ENCODE measurements around the gene MAP7. TPM values are rescaled to one million over a fixed set of nuclear protein-coding genes. Genes with fewer than 3 reads are reported as not detected.

MAP7 gene
- total and polyA plus RNA-seq, 2 donors (not counting 3 experiments of a cell fraction or from before 2014, with no cell fraction given) = 0.07 to 0.42 TPM

DNA sequence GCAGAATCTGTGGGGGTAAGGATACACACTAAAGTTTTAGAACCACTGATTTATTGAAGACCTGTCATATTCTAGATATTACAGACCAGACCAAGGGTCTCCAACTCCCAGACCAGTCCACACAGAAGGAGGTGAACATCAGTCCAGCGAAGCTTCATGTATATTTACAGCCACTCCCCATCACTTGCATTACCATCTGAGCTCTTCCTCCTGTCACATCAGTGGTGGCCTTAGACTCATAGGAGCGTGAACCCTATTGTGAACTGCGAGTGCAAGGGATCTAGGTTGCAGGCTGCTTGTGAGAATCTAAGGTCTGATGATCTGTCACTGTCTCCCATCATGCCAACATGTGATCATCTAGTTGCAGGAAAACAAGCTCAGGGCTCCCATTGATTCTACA lies 255.6 kb downstream of the MAP7 start:
- no peak for TF ChIP-seq JUN (IDR thresholded peaks at IDR 0.05; ENCODE audit: borderline replicate concordance, insufficient read depth, insufficient read length, low read depth)
- no peak for TF ChIP-seq POLR2AphosphoS5 (IDR thresholded peaks at IDR 0.05; ENCODE audit: insufficient read depth, low read depth, low read length)
- TF ChIP-seq, protein P1, sequence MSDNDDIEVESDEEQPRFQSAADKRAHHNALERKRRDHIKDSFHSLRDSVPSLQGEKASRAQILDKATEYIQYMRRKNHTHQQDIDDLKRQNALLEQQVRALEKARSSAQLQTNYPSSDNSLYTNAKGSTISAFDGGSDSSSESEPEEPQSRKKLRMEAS (IDR thresholded peaks at IDR 0.05; ENCODE audit: insufficient read depth, insufficient read length) = no peak
- TF ChIP-seq, protein P2, sequence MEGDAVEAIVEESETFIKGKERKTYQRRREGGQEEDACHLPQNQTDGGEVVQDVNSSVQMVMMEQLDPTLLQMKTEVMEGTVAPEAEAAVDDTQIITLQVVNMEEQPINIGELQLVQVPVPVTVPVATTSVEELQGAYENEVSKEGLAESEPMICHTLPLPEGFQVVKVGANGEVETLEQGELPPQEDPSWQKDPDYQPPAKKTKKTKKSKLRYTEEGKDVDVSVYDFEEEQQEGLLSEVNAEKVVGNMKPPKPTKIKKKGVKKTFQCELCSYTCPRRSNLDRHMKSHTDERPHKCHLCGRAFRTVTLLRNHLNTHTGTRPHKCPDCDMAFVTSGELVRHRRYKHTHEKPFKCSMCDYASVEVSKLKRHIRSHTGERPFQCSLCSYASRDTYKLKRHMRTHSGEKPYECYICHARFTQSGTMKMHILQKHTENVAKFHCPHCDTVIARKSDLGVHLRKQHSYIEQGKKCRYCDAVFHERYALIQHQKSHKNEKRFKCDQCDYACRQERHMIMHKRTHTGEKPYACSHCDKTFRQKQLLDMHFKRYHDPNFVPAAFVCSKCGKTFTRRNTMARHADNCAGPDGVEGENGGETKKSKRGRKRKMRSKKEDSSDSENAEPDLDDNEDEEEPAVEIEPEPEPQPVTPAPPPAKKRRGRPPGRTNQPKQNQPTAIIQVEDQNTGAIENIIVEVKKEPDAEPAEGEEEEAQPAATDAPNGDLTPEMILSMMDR (IDR thresholded peaks at IDR 0.05; ENCODE audit: extremely low read depth in 1 of 2, insufficient read depth in 1 of 2, low read depth in 1 of 2, low read length in 2 of 2) = no peak
- TF ChIP-seq EZH2 (IDR thresholded peaks at IDR 0.05; ENCODE audit: borderline replicate concordance, low read depth, low read length, severe bottlenecking) = no peak
- no peak for TF ChIP-seq POLR2A (IDR thresholded peaks at IDR 0.05; ENCODE audit: low read depth, low read length)
- TF ChIP-seq MYC (IDR thresholded peaks at IDR 0.05; ENCODE audit: low read depth, low read length) = no peak
- TF ChIP-seq GATA2 (IDR thresholded peaks at IDR 0.05; ENCODE audit: insufficient read depth, insufficient read length, low read depth, low read length) = no peak
- no peak for TF ChIP-seq FOS (IDR thresholded peaks at IDR 0.05; ENCODE audit: borderline replicate concordance, insufficient read depth, low read length)
- POLR2A ChIA-PET = no interaction called here
- Histone ChIP-seq H3K79me2 (ENCODE audit: control insufficient read depth, insufficient read depth, low read length) (no peaks in the 10 kb centered on the region), H3K9me3 (replicated peaks; ENCODE audit: control insufficient read depth, insufficient read depth, low read length) (no peaks in the 10 kb centered on the region), H3K4me3 (replicated peaks in 1 of 3; ENCODE audit: insufficient read depth in 1 of 3, low read depth in 1 of 3, low read length in 3 of 3) (no peak overlapping the region), H4K20me1 (replicated peaks; ENCODE audit: control insufficient read depth, extremely low read depth, insufficient read depth, low read length) (no peaks in the 10 kb centered on the region), H3K27me3 (ENCODE audit: control insufficient read depth in 2 of 2, insufficient read depth in 2 of 2, low read length in 2 of 2) (peaks cover 0 to 3% of the 10 kb centered on the region in 2 experiments), H3K9ac (replicated peaks; ENCODE audit: extremely low read depth, insufficient read depth, low read length) (no peak overlapping the region), H3K27ac (ENCODE audit: insufficient read depth, low read depth, low read length) (no peak overlapping the region), H3K36me3 (ENCODE audit: control insufficient read depth in 2 of 2, extremely low read depth in 1 of 2, insufficient read depth in 2 of 2, low read length in 2 of 2) (no peaks in the 10 kb centered on the region), H3K4me2 (ENCODE audit: insufficient read depth, low read length) (no peak overlapping the region), H3K9me1 (replicated peaks; ENCODE audit: control insufficient read depth, extremely low read depth, insufficient read depth, low read length) (no peaks in the 10 kb centered on the region), H2AFZ (ENCODE audit: low read depth, low read length) (no peak overlapping the region), H3K4me1 (ENCODE audit: control insufficient read depth, extremely low read depth, insufficient read depth, low read length) (peaks cover 13% of the 10 kb centered on the region)
- DNase-seq (ENCODE audit: low read depth, low spot score) (no peak), FAIRE-seq (no peak)
- CTCF ChIA-PET = interaction anchor here (0.7 to 1.5 kb wide), 3 partner anchors 23 to 759 kb away, joined by 3 read pairs; no protein-coding TSS in a partner anchor
- intact Hi-C loops (cut with micrococcal nuclease) = loop anchor here (10.0 kb wide), 1 partner anchor 530 kb away; the partner anchor contains the start of gene PEX7
- dilution Hi-C loops (cut with MboI; ENCODE audit: extremely low pct_ligation_motif_present, low sequenced_read_pairs) = no loop called here
- BruUV-seq (replicated peaks) = no TSS peak

Small RNA genes lying within 50 kb of the gene (small RNA-seq; reads per million reads assigned to genes)
- gene AL023284.1 (ENCODE audit: insufficient read depth, insufficient read length, low read depth, low replicate concordance) = not detected
- gene NDUFS5P1 (ENCODE audit: insufficient read depth, insufficient read length, low read depth, low replicate concordance) = not detected

Other genes with a start within 250 kb of the MAP7 start
- gene MAP3K5, start 242.1 kb upstream of the MAP7 start, total RNA-seq = 5.0 and 7.0 TPM in 2 replicates
- 1.3 and 1.5 TPM in 2 replicates for gene MAP3K5, start 242.1 kb upstream of the MAP7 start, polyA plus RNA-seq